Muscle layer of duodenum (tissue), 2 donors: ENCODE measurements around the gene UGT1A1.
"Not testable (repeated sequence)": the region's sequence is repeated elsewhere in the genome, so short reads cannot be mapped to it uniquely, and the experiment has no call there.

Experiments used
- H3K27ac ChIP-seq: one replicate; pipeline ENCODE4 v1.7.0; 2013; ENCODE audit warnings: mild to moderate bottlenecking, low read length
- H3K27me3 ChIP-seq: one replicate; pipeline ENCODE4 v1.7.0; 2013; ENCODE audit warnings: low read depth, mild to moderate bottlenecking, control low read depth, low read length
- H3K36me3 ChIP-seq, 2 donors: one replicate each; pipeline ENCODE4 v1.7.0; 2013; ENCODE audit warnings: low read length in 2 of 2, control low read depth in 1 of 2, mild to moderate bottlenecking in 1 of 2; ENCODE audit not compliant: insufficient read depth in 2 of 2, control insufficient read depth in 1 of 2
- H3K4me1 ChIP-seq, 2 donors: one replicate each; pipeline ENCODE4 v1.7.0; 2013; ENCODE audit warnings: low read length in 2 of 2, mild to moderate bottlenecking in 2 of 2, control low read depth in 1 of 2, moderate library complexity in 1 of 2; ENCODE audit not compliant: insufficient read depth in 2 of 2, control insufficient read depth in 1 of 2
- H3K4me3 ChIP-seq, 2 donors: one replicate each; pipeline ENCODE4 v1.7.0; 2013; ENCODE audit warnings: low read length in 2 of 2, low read depth in 1 of 2, mild to moderate bottlenecking in 1 of 2
- H3K9me3 ChIP-seq, 2 donors: one replicate each; pipeline ENCODE4 v1.7.0; 2013; ENCODE audit warnings: low read length in 2 of 2, control low read depth in 1 of 2, mild to moderate bottlenecking in 1 of 2; ENCODE audit not compliant: control insufficient read depth in 1 of 2
- donor health status: healthy.

UGT1A1 gene

GRCh38 chr2:233760043-233760442 is at the start of gene UGT1A1:
Gene UGT1A1 (plus strand): TSS chr2:233760270. CDS start chr2:233760288, 18 bp downstream.
- Histone ChIP-seq H3K9me3 (no peaks in the 10 kb centered on the region), H3K36me3 (no peaks in the 10 kb centered on the region), H3K4me3 (no peak within 1 kb of the TSS), H3K27ac (no peak within 1 kb of the TSS), H3K4me1 (peaks cover 0 to 3% of the 10 kb centered on the region in 2 donors), H3K27me3 (no peaks in the 10 kb centered on the region)

- Histone ChIP-seq H3K27ac (no peak overlapping the region), H3K4me3 (no peak overlapping the region), H3K36me3 (no peaks in the 10 kb centered on the region), H3K9me3 (no peaks in the 10 kb centered on the region), H3K27me3 (no peaks in the 10 kb centered on the region), H3K4me1 (no peaks in the 10 kb centered on the region)
Measured at GRCh38 chr2:233711312-233712008, 48.6 kb upstream of the UGT1A1 start.

- H3K27ac ChIP-seq, result no peak within 1 kb of the TSS
- H3K27me3 ChIP-seq, result no peaks in the 10 kb centered on the region
- H3K9me3 ChIP-seq, result no peaks in the 10 kb centered on the region
- H3K4me1 ChIP-seq, result no peaks in the 10 kb centered on the region
- no peaks in the 10 kb centered on the region for H3K36me3 ChIP-seq
- no peak within 1 kb of the TSS for H3K4me3 ChIP-seq
Measured at GRCh38 chr2:233712611-233713261, 47.3 kb upstream of the UGT1A1 start, which contains the start of gene UGT1A5. Gene UGT1A5 (plus strand): TSS chr2:233712907. CDS start chr2:233712992, 85 bp downstream.

- Histone ChIP-seq H3K27ac (no peak overlapping the region), H3K36me3 (no peaks in the 10 kb centered on the region), H3K4me1 (no peaks in the 10 kb centered on the region), H3K9me3 (no peaks in the 10 kb centered on the region), H3K27me3 (no peaks in the 10 kb centered on the region), H3K4me3 (no peak overlapping the region)
Measured at GRCh38 chr2:233713262-233713615, 46.8 kb upstream of the UGT1A1 start.

GRCh38 chr2:233714121-233714520 is 45.9 kb upstream of the UGT1A1 start:
- Histone ChIP-seq H3K4me1 (no peaks in the 10 kb centered on the region), H3K27me3 (no peaks in the 10 kb centered on the region)

GRCh38 chr2:233718552-233718951 is 41.5 kb upstream of the UGT1A1 start, which contains the start of gene UGT1A4:
Gene UGT1A4 (plus strand): TSS chr2:233718736. CDS start chr2:233718821, 85 bp downstream.
- Histone ChIP-seq H3K4me1 (no peaks in the 10 kb centered on the region), H3K27me3 (no peaks in the 10 kb centered on the region), H3K36me3 (no peaks in the 10 kb centered on the region), H3K4me3 (no peak within 1 kb of the TSS), H3K27ac (no peak within 1 kb of the TSS), H3K9me3 (no peaks in the 10 kb centered on the region)

More at GRCh38 chr2:233714121-233714520, 45.9 kb upstream of the UGT1A1 start:
- no peak overlapping the region for H3K4me3 ChIP-seq
- no peaks in the 10 kb centered on the region for H3K9me3 ChIP-seq
- no peaks in the 10 kb centered on the region for H3K36me3 ChIP-seq
- H3K27ac ChIP-seq, result no peak overlapping the region

GRCh38 chr2:233728723-233729301 is 31.3 kb upstream of the UGT1A1 start, which contains the start of gene UGT1A3:
Gene UGT1A3 (plus strand): TSS chr2:233729042. CDS start chr2:233729127, 85 bp downstream.
- no peaks in the 10 kb centered on the region for H3K27me3 ChIP-seq
- no peaks in the 10 kb centered on the region for H3K9me3 ChIP-seq
- H3K36me3 ChIP-seq, result no peaks in the 10 kb centered on the region
- no peaks in the 10 kb centered on the region for H3K4me1 ChIP-seq
- H3K4me3 ChIP-seq, result no peak within 1 kb of the TSS
- H3K27ac ChIP-seq, result no peak within 1 kb of the TSS

GRCh38 chr2:233736868-233737653 is 23.0 kb upstream of the UGT1A1 start:
- H3K36me3 ChIP-seq, H3K27ac ChIP-seq, H3K4me3 ChIP-seq: not testable (repeated sequence)

GRCh38 chr2:233740870-233741269 is 19.2 kb upstream of the UGT1A1 start:
- no peaks in the 10 kb centered on the region for H3K4me1 ChIP-seq
- H3K36me3 ChIP-seq, result no peaks in the 10 kb centered on the region
- H3K4me3 ChIP-seq, result no peak overlapping the region
- no peaks in the 10 kb centered on the region for H3K9me3 ChIP-seq
- H3K27ac ChIP-seq, result no peak overlapping the region
- no peaks in the 10 kb centered on the region for H3K27me3 ChIP-seq

More at GRCh38 chr2:233736868-233737653, 23.0 kb upstream of the UGT1A1 start:
- H3K4me1 ChIP-seq, H3K27me3 ChIP-seq, H3K9me3 ChIP-seq: not testable (repeated sequence)

- Histone ChIP-seq H3K27ac (no peak overlapping the region), H3K4me3 (no peak overlapping the region), H3K4me1 (no peaks in the 10 kb centered on the region), H3K27me3 (no peaks in the 10 kb centered on the region), H3K36me3 (no peaks in the 10 kb centered on the region), H3K9me3 (no peaks in the 10 kb centered on the region)
Measured at GRCh38 chr2:233743464-233744259, 16.4 kb upstream of the UGT1A1 start.
